Keratinocyte (primary cell): ENCODE data around the gene POP7.

Experiments
- CTCF ChIP-seq, 3 experiments: IDR thresholded peaks in 1 of 3; conservative IDR thresholded peaks in 1 of 3; optimal IDR thresholded peaks in 1 of 3; 2 replicates in 2 of 3; 3 replicates in 1 of 3; pipeline versions ENCODE3 to v1.5.1; 2011; ENCODE audit warnings: low read length in 3 of 3, mild to moderate bottlenecking in 3 of 3, moderate library complexity in 2 of 3, control low read depth in 1 of 3, inconsistent platforms in 1 of 3; ENCODE audit not compliant: insufficient read depth in 2 of 3; ENCODE audit errors: extremely low read depth in 1 of 3
- EZH2 ChIP-seq: IDR thresholded peaks from one replicate; pipeline ENCODE4 v1.6.1; 2012; ENCODE audit warnings: inconsistent platforms, mild to moderate bottlenecking, low read length, moderate library complexity

GRCh38 chr7:100681491-100682227 lies 24.3 kb upstream of the POP7 start:
- TF ChIP-seq CTCF (optimal IDR thresholded peaks at IDR 0.05 in 1 of 3, IDR thresholded peaks at IDR 0.05 in 1 of 3, conservative IDR thresholded peaks at IDR 0.05 in 1 of 3; ENCODE audit: extremely low read depth in 1 of 3, insufficient read depth in 2 of 3, low read length in 3 of 3) (no peak), EZH2 (no peak)
